ENCODE measurements around the gene GPR155. TPM values are rescaled to one million over a fixed set of nuclear protein-coding genes. Genes with fewer than 3 reads are reported as not detected.

The GPR155 gene
- total and polyA plus RNA-seq, 2 of the 4 experiments (the other 2 are of a cell fraction): 2.3 to 3.4 TPM

DNA sequence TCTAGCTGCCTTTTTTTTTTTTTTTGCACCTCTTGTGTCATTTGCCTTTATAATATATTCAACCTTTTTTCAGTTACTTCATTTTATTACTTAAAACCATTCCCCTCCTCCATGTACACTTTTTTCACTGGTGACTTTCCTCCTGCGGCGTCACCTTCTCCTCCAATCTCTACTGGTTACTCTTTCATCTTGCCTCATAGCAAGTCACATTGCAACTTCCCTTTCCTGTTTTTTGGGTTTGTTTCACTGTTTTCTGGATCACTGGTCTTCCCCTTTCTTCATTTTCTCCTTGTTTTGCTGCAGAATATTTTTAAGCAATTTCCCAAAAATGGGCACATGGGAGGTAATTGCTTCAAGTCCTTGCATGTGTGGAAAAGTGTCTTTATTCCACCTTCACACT, 37.7 kb upstream of the GPR155 start:
- Histone ChIP-seq H2BK5ac (ENCODE audit: low read depth, low read length, poor library complexity, severe bottlenecking) (no peak overlapping the region), H3K27ac (ENCODE audit: insufficient read depth, low read length) (no peak overlapping the region), H3K18ac (ENCODE audit: low read depth, low read length) (no peak overlapping the region), H3K9me1 (ENCODE audit: insufficient read depth, low read length) (no peaks in the 10 kb centered on the region), H3K4me1 (ENCODE audit: control insufficient read depth, insufficient read depth, low read length) (no peaks in the 10 kb centered on the region), H3K36me3 (ENCODE audit: control insufficient read depth, insufficient read depth, low read length) (no peaks in the 10 kb centered on the region), H2AK9ac (replicated peaks; ENCODE audit: low read depth, low read length, poor library complexity) (no peak overlapping the region), H2AFZ (replicated peaks; ENCODE audit: low read length, poor library complexity) (no peak overlapping the region), H4K91ac (ENCODE audit: insufficient read depth, low read depth, low read length) (no peak overlapping the region), H3K9me3 (ENCODE audit: control insufficient read depth, insufficient read depth, low read length) (0 out of 2 replicates have a peak, but pooled peaks cover 2% of the 10 kb centered on the region), H2BK15ac (ENCODE audit: low read depth, low read length) (no peak overlapping the region), H3K14ac (replicated peaks; ENCODE audit: low read depth, low read length) (no peak overlapping the region), H3K4ac (ENCODE audit: low read depth, low read length) (no peak overlapping the region), H3K9ac (ENCODE audit: low read depth, low read length) (no peak overlapping the region), H4K20me1 (ENCODE audit: insufficient read depth, low read length) (no peaks in the 10 kb centered on the region), H3K4me2 (ENCODE audit: low read depth, low read length) (no peak overlapping the region), H4K5ac (ENCODE audit: low read depth, low read length) (no peak overlapping the region), H4K8ac (ENCODE audit: low read depth in 2 of 2, low read length in 2 of 2) (no peak overlapping the region), H3K56ac (ENCODE audit: extremely low read depth, insufficient read depth, low read length) (no peak overlapping the region), H3K23ac (ENCODE audit: low read depth, low read length) (no peak overlapping the region), H2BK20ac (ENCODE audit: low read depth, low read length) (no peak overlapping the region), H2AK5ac (ENCODE audit: low read depth, low read length) (no peak overlapping the region), H3K79me1 (ENCODE audit: low read depth in 1 of 2, low read length in 2 of 2) (no peaks in the 10 kb centered on the region), H3K27me3 (ENCODE audit: control insufficient read depth, insufficient read depth, low read length) (peaks cover 18% of the 10 kb centered on the region), H2BK120ac (ENCODE audit: low read depth, low read length) (no peak overlapping the region), H3K4me3 (ENCODE audit: insufficient read depth, low read depth, low read length) (no peak overlapping the region)
- 75% methylated on average over 2 of the region's 2 CpGs; no CpG with 5 or more reads in 1 of the 2 experiments for WGBS, 2 experiments (ENCODE audit: extremely low coverage in 2 of 2, insufficient read length in 1 of 2)
- TF ChIP-seq, protein P1, sequence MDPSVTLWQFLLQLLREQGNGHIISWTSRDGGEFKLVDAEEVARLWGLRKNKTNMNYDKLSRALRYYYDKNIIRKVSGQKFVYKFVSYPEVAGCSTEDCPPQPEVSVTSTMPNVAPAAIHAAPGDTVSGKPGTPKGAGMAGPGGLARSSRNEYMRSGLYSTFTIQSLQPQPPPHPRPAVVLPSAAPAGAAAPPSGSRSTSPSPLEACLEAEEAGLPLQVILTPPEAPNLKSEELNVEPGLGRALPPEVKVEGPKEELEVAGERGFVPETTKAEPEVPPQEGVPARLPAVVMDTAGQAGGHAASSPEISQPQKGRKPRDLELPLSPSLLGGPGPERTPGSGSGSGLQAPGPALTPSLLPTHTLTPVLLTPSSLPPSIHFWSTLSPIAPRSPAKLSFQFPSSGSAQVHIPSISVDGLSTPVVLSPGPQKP (IDR thresholded peaks at IDR 0.05; ENCODE audit: borderline replicate concordance, low read depth, low read length): no peak
- TF ChIP-seq RAD21 (IDR thresholded peaks at IDR 0.05; ENCODE audit: low read length) (no peak), MAZ (IDR thresholded peaks at IDR 0.05; ENCODE audit: borderline replicate concordance, low read depth, low read length) (no peak), NFE2L2 (IDR thresholded peaks at IDR 0.05; ENCODE audit: low read depth, low read length) (no peak), RCOR1 (IDR thresholded peaks at IDR 0.05; ENCODE audit: insufficient replicate concordance, low read length) (no peak), MAFK (IDR thresholded peaks at IDR 0.05; ENCODE audit: low read depth, low read length) (no peak), MXI1 (IDR thresholded peaks at IDR 0.05; ENCODE audit: borderline replicate concordance, low read depth, low read length) (no peak), FOS (IDR thresholded peaks at IDR 0.05; ENCODE audit: low read depth, low read length) (no peak)
- TF ChIP-seq, protein P2, sequence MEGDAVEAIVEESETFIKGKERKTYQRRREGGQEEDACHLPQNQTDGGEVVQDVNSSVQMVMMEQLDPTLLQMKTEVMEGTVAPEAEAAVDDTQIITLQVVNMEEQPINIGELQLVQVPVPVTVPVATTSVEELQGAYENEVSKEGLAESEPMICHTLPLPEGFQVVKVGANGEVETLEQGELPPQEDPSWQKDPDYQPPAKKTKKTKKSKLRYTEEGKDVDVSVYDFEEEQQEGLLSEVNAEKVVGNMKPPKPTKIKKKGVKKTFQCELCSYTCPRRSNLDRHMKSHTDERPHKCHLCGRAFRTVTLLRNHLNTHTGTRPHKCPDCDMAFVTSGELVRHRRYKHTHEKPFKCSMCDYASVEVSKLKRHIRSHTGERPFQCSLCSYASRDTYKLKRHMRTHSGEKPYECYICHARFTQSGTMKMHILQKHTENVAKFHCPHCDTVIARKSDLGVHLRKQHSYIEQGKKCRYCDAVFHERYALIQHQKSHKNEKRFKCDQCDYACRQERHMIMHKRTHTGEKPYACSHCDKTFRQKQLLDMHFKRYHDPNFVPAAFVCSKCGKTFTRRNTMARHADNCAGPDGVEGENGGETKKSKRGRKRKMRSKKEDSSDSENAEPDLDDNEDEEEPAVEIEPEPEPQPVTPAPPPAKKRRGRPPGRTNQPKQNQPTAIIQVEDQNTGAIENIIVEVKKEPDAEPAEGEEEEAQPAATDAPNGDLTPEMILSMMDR (conservative IDR thresholded peaks at IDR 0.05; ENCODE audit: low read depth, low read length): no peak
- intact Hi-C loops (cut with micrococcal nuclease): loop anchor here (10.0 kb wide), 1 partner anchor 1120 kb away; no protein-coding TSS in a partner anchor
- ChIA-PET POLR2A (ENCODE audit: unreplicated experiment) (no interaction called here), CTCF (no interaction called here)
- ATAC-seq (ENCODE audit: low read depth): no peak
- in situ Hi-C loops (cut with MboI; ENCODE audit: low sequenced_read_pairs): no loop called here
- DNase-seq: no peak
- no TSS peak for BruUV-seq (replicated peaks)
- dilution Hi-C loops (cut with HindIII; ENCODE audit: low sequenced_read_pairs, unreplicated experiment): no loop called here

Measured in IMR-90 (cell line).